Mesendoderm (in vitro differentiated cells): ENCODE measurements around the gene RNF169.
"Not testable (repeated sequence)": the region's sequence is repeated elsewhere in the genome, so short reads cannot be mapped to it uniquely, and the experiment has no call there.

Source experiments
- DNase-seq: peaks from one replicate; pipeline ENCODE4 v3.0.0; 2013
- H2AK5ac ChIP-seq: 2 replicates; pipeline ENCODE4 v1.6.1; 2013; ENCODE audit warnings: low read length, inconsistent platforms
- H2BK120ac ChIP-seq: 2 replicates; pipeline ENCODE4 v1.6.1; 2013; ENCODE audit warnings: low read depth, mild to moderate bottlenecking, low read length, moderate library complexity, mixed read lengths
- H2BK15ac ChIP-seq: replicated peaks from 2 replicates; pipeline ENCODE4 v1.6.1; 2013; ENCODE audit warnings: low read depth, mild to moderate bottlenecking, moderate library complexity
- H2BK5ac ChIP-seq: 2 replicates; pipeline ENCODE4 v1.6.1; 2013; ENCODE audit warnings: low read length, inconsistent platforms
- H3K18ac ChIP-seq: 2 replicates; pipeline ENCODE4 v1.6.1; 2013; ENCODE audit warnings: mild to moderate bottlenecking, low read length, mixed read lengths
- H3K23ac ChIP-seq: one replicate; pipeline ENCODE4 v1.6.1; 2013; ENCODE audit warnings: low read length
- H3K27ac ChIP-seq: 2 replicates; pipeline ENCODE4 v1.5.1; 2013; ENCODE audit warnings: low read depth, mild to moderate bottlenecking, inconsistent platforms, low read length, moderate library complexity
- H3K27me3 ChIP-seq: 2 replicates; pipeline ENCODE4 v1.6.1; 2013; ENCODE audit warnings: low read length, control low read depth, mild to moderate bottlenecking, inconsistent platforms; ENCODE audit not compliant: insufficient read depth, poor library complexity
- H3K36me3 ChIP-seq: 2 replicates; pipeline ENCODE4 v1.6.1; 2013; ENCODE audit warnings: low read length, inconsistent platforms; ENCODE audit not compliant: control insufficient read depth, insufficient read depth
- H3K4ac ChIP-seq: one replicate; pipeline ENCODE4 v1.6.1; 2013; ENCODE audit warnings: low read depth, mild to moderate bottlenecking, low read length, moderate library complexity
- H3K4me1 ChIP-seq: 2 replicates; pipeline ENCODE4 v1.6.1; 2013; ENCODE audit warnings: low read depth, low read length, inconsistent platforms; ENCODE audit not compliant: control insufficient read depth
- H3K4me2 ChIP-seq: 2 replicates; pipeline ENCODE4 v1.6.1; 2013; ENCODE audit warnings: low read length
- H3K4me3 ChIP-seq: 2 replicates; pipeline ENCODE4 v1.5.1; 2013; ENCODE audit warnings: mild to moderate bottlenecking, low read length
- H3K56ac ChIP-seq: one replicate; pipeline ENCODE4 v1.6.1; 2013; ENCODE audit warnings: low read length
- H3K79me1 ChIP-seq: 2 replicates; pipeline ENCODE4 v1.6.1; 2013; ENCODE audit warnings: low read length, inconsistent platforms
- H3K79me2 ChIP-seq: 2 replicates; pipeline ENCODE4 v1.6.1; 2013; ENCODE audit warnings: mild to moderate bottlenecking, low read length; ENCODE audit not compliant: control insufficient read depth, insufficient read depth
- H3K9ac ChIP-seq: 2 replicates; pipeline ENCODE4 v1.6.1; 2013; ENCODE audit warnings: low read length, inconsistent platforms
- H4K5ac ChIP-seq: one replicate; pipeline ENCODE4 v1.6.1; 2013; ENCODE audit warnings: low read length
- H4K8ac ChIP-seq: one replicate; pipeline ENCODE4 v1.6.1; 2013; ENCODE audit warnings: low read depth, mild to moderate bottlenecking, control low read depth, low read length, moderate library complexity
- WGBS: extraction: QIAGEN DNeasy Blood & Tissue Kit; methylation state at CpG from one replicate; pipeline ENCODE4 v1.1.7; 2013; ENCODE audit warnings: low lambda C conversion rate, missing lambda C conversion rate; ENCODE audit not compliant: insufficient coverage; ENCODE audit errors: extremely low coverage; 5-methylcytosine and 5-hydroxymethylcytosine counted together

The RNF169 gene

GRCh38 chr11:74822170-74822569 is 73.5 kb downstream of the RNF169 start:
- Histone ChIP-seq H3K4me1 (peaks cover 13% of the 10 kb centered on the region), H3K27ac (peak overlapping the region; percentile 4)

GRCh38 chr11:74824285-74824982 is 75.8 kb downstream of the RNF169 start:
- no peaks in the 10 kb centered on the region for H3K27me3 ChIP-seq
- peaks cover 2% of the 10 kb centered on the region for H3K79me1 ChIP-seq
- no peak overlapping the region for H3K4me2 ChIP-seq
- no peak overlapping the region for H3K4ac ChIP-seq
- no peak overlapping the region for H4K8ac ChIP-seq
- no peak overlapping the region for H2AK5ac ChIP-seq
- H2BK15ac ChIP-seq: no peak overlapping the region
- WGBS: no CpG with 5 or more reads among the region's 1 CpG
- H3K18ac ChIP-seq: no peak overlapping the region
- no peak overlapping the region for H3K56ac ChIP-seq
- H3K23ac ChIP-seq: no peak overlapping the region
- no peaks in the 10 kb centered on the region for H3K36me3 ChIP-seq
- H3K4me3 ChIP-seq: no peak overlapping the region
- H3K79me2 ChIP-seq: no peaks in the 10 kb centered on the region
- no peak overlapping the region for H2BK120ac ChIP-seq
- no peak overlapping the region for H2BK5ac ChIP-seq
- no peak overlapping the region for H4K5ac ChIP-seq
- peaks cover 3% of the 10 kb centered on the region for H3K4me1 ChIP-seq
- H3K9ac ChIP-seq: no peak overlapping the region
- H3K27ac ChIP-seq: no peak overlapping the region
- DNase-seq: no peak

More at GRCh38 chr11:74822170-74822569, 73.5 kb downstream of the RNF169 start:
- no peak overlapping the region for H2BK15ac ChIP-seq
- H3K4ac ChIP-seq: no peak overlapping the region
- no peak overlapping the region for H3K18ac ChIP-seq
- no peak overlapping the region for H3K9ac ChIP-seq
- no peak overlapping the region for H3K56ac ChIP-seq
- H2BK120ac ChIP-seq: no peak overlapping the region
- H4K5ac ChIP-seq: no peak overlapping the region
- H3K79me1 ChIP-seq: peaks cover 2% of the 10 kb centered on the region
- WGBS: no CpG with 5 or more reads among the region's 5 CpGs
- no peak overlapping the region for H2BK5ac ChIP-seq
- no peak for DNase-seq
- H3K79me2 ChIP-seq: no peaks in the 10 kb centered on the region
- H3K23ac ChIP-seq: no peak overlapping the region
- no peaks in the 10 kb centered on the region for H3K27me3 ChIP-seq
- no peak overlapping the region for H2AK5ac ChIP-seq
- no peak overlapping the region for H3K4me3 ChIP-seq
- H3K4me2 ChIP-seq: no peak overlapping the region
- H4K8ac ChIP-seq: no peak overlapping the region
- H3K36me3 ChIP-seq: no peaks in the 10 kb centered on the region

GRCh38 chr11:74825596-74825995 is 76.9 kb downstream of the RNF169 start:
- H3K4me2 ChIP-seq, H3K4me3 ChIP-seq, H3K27me3 ChIP-seq, H2BK120ac ChIP-seq, H2AK5ac ChIP-seq, H3K18ac ChIP-seq, H3K4me1 ChIP-seq, DNase-seq, H3K36me3 ChIP-seq, H3K23ac ChIP-seq, H3K79me2 ChIP-seq, H4K8ac ChIP-seq, H3K27ac ChIP-seq, H4K5ac ChIP-seq, H2BK5ac ChIP-seq, H3K56ac ChIP-seq, H3K4ac ChIP-seq, H2BK15ac ChIP-seq, H3K9ac ChIP-seq, H3K79me1 ChIP-seq: not testable (repeated sequence)
- WGBS: no CpG with 5 or more reads among the region's 2 CpGs

GRCh38 chr11:74826901-74827300 is 78.3 kb downstream of the RNF169 start:
- Histone ChIP-seq H3K23ac (no peak overlapping the region), H3K4ac (no peak overlapping the region), H2BK5ac (no peak overlapping the region), H3K9ac (no peak overlapping the region), H3K79me2 (no peaks in the 10 kb centered on the region), H4K8ac (no peak overlapping the region), H3K4me2 (no peak overlapping the region), H3K36me3 (no peaks in the 10 kb centered on the region), H4K5ac (no peak overlapping the region), H3K27me3 (no peaks in the 10 kb centered on the region), H2BK120ac (no peak overlapping the region), H3K79me1 (peaks cover 2% of the 10 kb centered on the region), H2AK5ac (no peak overlapping the region), H3K4me3 (no peak overlapping the region), H3K18ac (no peak overlapping the region), H3K56ac (no peak overlapping the region), H3K4me1 (no peaks in the 10 kb centered on the region), H2BK15ac (no peak overlapping the region), H3K27ac (no peak overlapping the region)
- peak; percentile 33 for DNase-seq
- WGBS: no CpG with 5 or more reads among the region's 4 CpGs

GRCh38 chr11:74837191-74837590 is 88.5 kb downstream of the RNF169 start:
- no CpG with 5 or more reads among the region's 1 CpG for WGBS
- no peak overlapping the region for H3K4me2 ChIP-seq
- H3K36me3 ChIP-seq: peaks cover 4% of the 10 kb centered on the region
- H3K4me3 ChIP-seq: no peak overlapping the region
- H3K56ac ChIP-seq: no peak overlapping the region
- H3K27ac ChIP-seq: no peak overlapping the region
- no peaks in the 10 kb centered on the region for H3K79me2 ChIP-seq
- DNase-seq: no peak
- no peak overlapping the region for H3K4ac ChIP-seq
- H3K18ac ChIP-seq: no peak overlapping the region
- no peak overlapping the region for H3K9ac ChIP-seq
- no peaks in the 10 kb centered on the region for H3K79me1 ChIP-seq
- no peak overlapping the region for H2BK120ac ChIP-seq
- H3K4me1 ChIP-seq: no peaks in the 10 kb centered on the region
- H3K27me3 ChIP-seq: no peaks in the 10 kb centered on the region
- H4K5ac ChIP-seq: no peak overlapping the region
- H2AK5ac ChIP-seq: no peak overlapping the region
- H2BK5ac ChIP-seq: no peak overlapping the region
- H2BK15ac ChIP-seq: no peak overlapping the region
- no peak overlapping the region for H3K23ac ChIP-seq
- H4K8ac ChIP-seq: no peak overlapping the region

GRCh38 chr11:74838188-74838587 is 89.5 kb downstream of the RNF169 start:
- Histone ChIP-seq H3K79me2 (no peaks in the 10 kb centered on the region), H3K27ac (no peak overlapping the region), H3K23ac (no peak overlapping the region), H4K8ac (no peak overlapping the region), H3K4me1 (no peaks in the 10 kb centered on the region), H2AK5ac (no peak overlapping the region), H3K4me2 (no peak overlapping the region), H3K9ac (no peak overlapping the region), H3K18ac (no peak overlapping the region), H3K36me3 (peaks cover 4% of the 10 kb centered on the region), H2BK120ac (no peak overlapping the region), H3K56ac (no peak overlapping the region), H4K5ac (no peak overlapping the region), H2BK5ac (no peak overlapping the region), H3K79me1 (no peaks in the 10 kb centered on the region), H3K27me3 (no peaks in the 10 kb centered on the region), H3K4me3 (no peak overlapping the region), H2BK15ac (no peak overlapping the region), H3K4ac (no peak overlapping the region)
- no CpG with 5 or more reads among the region's 1 CpG for WGBS
- DNase-seq: no peak
